Stimulated activated memory B cell treated with anti-CD40 and anti-IgM and Interleukin-4, amounts not matched to agents 10 μg/mL and 1 μg/mL and 100 μg/mL, for 72 hours (primary cell): ENCODE data around the gene MMADHC.

Experiments used
- ATAC-seq: fragments of 150-1000 bp; cut with Tn5 transposase; 2 replicates; pipeline ENCODE4 v1.10.0; 2021
- H3K27ac Mint-ChIP-seq: one replicate; pipeline ENCODE4 v1.8.0; 2022; ENCODE audit warnings: mild to moderate bottlenecking, mixed read lengths
- H3K27me3 Mint-ChIP-seq: one replicate; pipeline ENCODE4 v1.8.0; 2022; ENCODE audit warnings: mixed read lengths
- H3K36me3 Mint-ChIP-seq: one replicate; pipeline ENCODE4 v1.8.0; 2022; ENCODE audit warnings: mixed read lengths
- H3K4me1 Mint-ChIP-seq: one replicate; pipeline ENCODE4 v1.8.0; 2022; ENCODE audit warnings: mixed read lengths
- H3K4me3 Mint-ChIP-seq: one replicate; pipeline ENCODE4 v1.8.0; 2022; ENCODE audit warnings: mild to moderate bottlenecking, moderate library complexity, mixed read lengths
- H3K9me3 Mint-ChIP-seq: one replicate; pipeline ENCODE4 v1.8.0; 2022; ENCODE audit warnings: mixed read lengths

Gene MMADHC

GRCh38 chr2:149587220-149587949, at the start of gene MMADHC:
MMADHC (minus strand) TSS chr2:149587775; CDS start chr2:149587097, 678 bp downstream.
- Mint-ChIP-seq H3K36me3 (peaks cover 20% of the 10 kb centered on the region), H3K27ac (peak within 1 kb of the TSS; percentile 99), H3K4me3 (peak within 1 kb of the TSS; percentile 99), H3K9me3 (no peaks in the 10 kb centered on the region), H3K27me3 (peaks cover 10% of the 10 kb centered on the region), H3K4me1 (peaks cover 26% of the 10 kb centered on the region)
- peak; percentile 98 for ATAC-seq

- no peaks in the 10 kb centered on the region for H3K4me1 Mint-ChIP-seq
- no peaks in the 10 kb centered on the region for H3K9me3 Mint-ChIP-seq
- H3K27me3 Mint-ChIP-seq: no peaks in the 10 kb centered on the region
- no peaks in the 10 kb centered on the region for H3K36me3 Mint-ChIP-seq
- no peak for ATAC-seq
- H3K27ac Mint-ChIP-seq: no peak overlapping the region
- no peak overlapping the region for H3K4me3 Mint-ChIP-seq
These were observed 46.5 kb upstream of the MMADHC start for GRCh38 chr2:149634103-149634502.

GRCh38 chr2:149630445-149630844, 42.9 kb upstream of the MMADHC start:
- no peak overlapping the region for H3K27ac Mint-ChIP-seq
- H3K27me3 Mint-ChIP-seq: no peaks in the 10 kb centered on the region
- H3K36me3 Mint-ChIP-seq: no peaks in the 10 kb centered on the region
- H3K9me3 Mint-ChIP-seq: no peaks in the 10 kb centered on the region
- H3K4me1 Mint-ChIP-seq: peaks cover 8% of the 10 kb centered on the region
- ATAC-seq: no peak
- H3K4me3 Mint-ChIP-seq: no peak overlapping the region

GRCh38 chr2:149629026-149629425, 41.5 kb upstream of the MMADHC start:
- ATAC-seq: no peak
- Mint-ChIP-seq H3K27ac (no peak overlapping the region), H3K27me3 (no peaks in the 10 kb centered on the region), H3K4me3 (no peak overlapping the region), H3K9me3 (no peaks in the 10 kb centered on the region), H3K4me1 (peaks cover 8% of the 10 kb centered on the region), H3K36me3 (no peaks in the 10 kb centered on the region)

- Mint-ChIP-seq H3K9me3 (no peaks in the 10 kb centered on the region), H3K4me3 (no peak overlapping the region), H3K27me3 (no peaks in the 10 kb centered on the region), H3K36me3 (no peaks in the 10 kb centered on the region), H3K27ac (no peak overlapping the region), H3K4me1 (peaks cover 8% of the 10 kb centered on the region)
- ATAC-seq: no peak
These were observed 39.7 kb upstream of the MMADHC start for GRCh38 chr2:149627111-149627801.

- H3K36me3 Mint-ChIP-seq: no peaks in the 10 kb centered on the region
- H3K27ac Mint-ChIP-seq: no peak overlapping the region
- H3K4me1 Mint-ChIP-seq: peaks cover 8% of the 10 kb centered on the region
- no peaks in the 10 kb centered on the region for H3K27me3 Mint-ChIP-seq
- no peaks in the 10 kb centered on the region for H3K9me3 Mint-ChIP-seq
- ATAC-seq: no peak
- no peak overlapping the region for H3K4me3 Mint-ChIP-seq
These were observed 38.1 kb upstream of the MMADHC start for GRCh38 chr2:149625671-149626070.

GRCh38 chr2:149625271-149625670, 37.7 kb upstream of the MMADHC start:
- Mint-ChIP-seq H3K4me1 (peaks cover 8% of the 10 kb centered on the region), H3K27me3 (no peaks in the 10 kb centered on the region), H3K36me3 (no peaks in the 10 kb centered on the region), H3K4me3 (no peak overlapping the region), H3K9me3 (no peaks in the 10 kb centered on the region), H3K27ac (no peak overlapping the region)
- ATAC-seq: no peak

- H3K9me3 Mint-ChIP-seq: no peaks in the 10 kb centered on the region
- ATAC-seq: peak; percentile 41
- H3K4me3 Mint-ChIP-seq: no peak overlapping the region
- H3K4me1 Mint-ChIP-seq: peaks cover 6% of the 10 kb centered on the region
- no peak overlapping the region for H3K27ac Mint-ChIP-seq
- no peaks in the 10 kb centered on the region for H3K36me3 Mint-ChIP-seq
- peaks cover 9% of the 10 kb centered on the region for H3K27me3 Mint-ChIP-seq
These were observed 34.8 kb upstream of the MMADHC start for GRCh38 chr2:149622343-149622742.

- no peaks in the 10 kb centered on the region for H3K9me3 Mint-ChIP-seq
- no peak overlapping the region for H3K27ac Mint-ChIP-seq
- no peak overlapping the region for H3K4me3 Mint-ChIP-seq
- peaks cover 9% of the 10 kb centered on the region for H3K27me3 Mint-ChIP-seq
- no peak for ATAC-seq
- no peaks in the 10 kb centered on the region for H3K36me3 Mint-ChIP-seq
- no peaks in the 10 kb centered on the region for H3K4me1 Mint-ChIP-seq
These were observed 29.9 kb upstream of the MMADHC start for GRCh38 chr2:149617476-149617875.

GRCh38 chr2:149616681-149617456, 29.3 kb upstream of the MMADHC start:
- Mint-ChIP-seq H3K27ac (no peak overlapping the region), H3K36me3 (no peaks in the 10 kb centered on the region), H3K27me3 (peaks cover 9% of the 10 kb centered on the region), H3K4me3 (no peak overlapping the region), H3K9me3 (no peaks in the 10 kb centered on the region), H3K4me1 (no peaks in the 10 kb centered on the region)
- no peak for ATAC-seq

- H3K4me1 Mint-ChIP-seq: no peaks in the 10 kb centered on the region
- H3K27me3 Mint-ChIP-seq: no peaks in the 10 kb centered on the region
- H3K9me3 Mint-ChIP-seq: peaks cover 3% of the 10 kb centered on the region
- no peaks in the 10 kb centered on the region for H3K36me3 Mint-ChIP-seq
- no peak overlapping the region for H3K27ac Mint-ChIP-seq
- no peak overlapping the region for H3K4me3 Mint-ChIP-seq
- no peak for ATAC-seq
These were observed 26.1 kb upstream of the MMADHC start for GRCh38 chr2:149613704-149614103.

GRCh38 chr2:149612122-149612521, 24.5 kb upstream of the MMADHC start:
- Mint-ChIP-seq H3K27ac (no peak overlapping the region), H3K4me3 (no peak overlapping the region), H3K9me3 (peaks cover 3% of the 10 kb centered on the region), H3K4me1 (no peaks in the 10 kb centered on the region), H3K36me3 (no peaks in the 10 kb centered on the region), H3K27me3 (no peaks in the 10 kb centered on the region)
- no peak for ATAC-seq

- H3K4me1 Mint-ChIP-seq: no peaks in the 10 kb centered on the region
- ATAC-seq: no peak
- no peaks in the 10 kb centered on the region for H3K36me3 Mint-ChIP-seq
- peaks cover 3% of the 10 kb centered on the region for H3K9me3 Mint-ChIP-seq
- no peak overlapping the region for H3K27ac Mint-ChIP-seq
- no peaks in the 10 kb centered on the region for H3K27me3 Mint-ChIP-seq
- H3K4me3 Mint-ChIP-seq: no peak overlapping the region
These were observed 23.7 kb upstream of the MMADHC start for GRCh38 chr2:149611100-149611820.

GRCh38 chr2:149606251-149606811, 18.8 kb upstream of the MMADHC start:
- Mint-ChIP-seq H3K4me3 (no peak overlapping the region), H3K36me3 (peaks cover 4% of the 10 kb centered on the region), H3K9me3 (peaks cover 3% of the 10 kb centered on the region), H3K27me3 (peaks cover 12% of the 10 kb centered on the region), H3K4me1 (no peaks in the 10 kb centered on the region), H3K27ac (no peak overlapping the region)
- ATAC-seq: no peak

- Mint-ChIP-seq H3K27me3 (peaks cover 12% of the 10 kb centered on the region), H3K36me3 (peaks cover 4% of the 10 kb centered on the region), H3K4me1 (no peaks in the 10 kb centered on the region), H3K27ac (no peak overlapping the region), H3K9me3 (no peaks in the 10 kb centered on the region), H3K4me3 (no peak overlapping the region)
- no peak for ATAC-seq
These were observed 15.7 kb upstream of the MMADHC start for GRCh38 chr2:149603248-149603647.
